ENCODE data around the gene CCNYL1.
"Not testable (repeated sequence)": the region's sequence is repeated elsewhere in the genome, so short reads cannot be mapped to it uniquely, and the experiment has no call there.

- not testable (repeated sequence) for TF ChIP-seq CTCF (conservative IDR thresholded peaks at IDR 0.05); ZFX (IDR thresholded peaks at IDR 0.05)
Measured at GRCh38 chr2:207723425-207723787, 12.0 kb downstream of the CCNYL1 start.

Measured in C4-2B (cell line).